Measurements from ENCODE around the gene ADGRF4. TPM values are rescaled to one million over a fixed set of nuclear protein-coding genes. Genes with fewer than 3 reads are reported as not detected.
"Not testable (repeated sequence)": the region's sequence is repeated elsewhere in the genome, so short reads cannot be mapped to it uniquely, and the experiment has no call there.

ADGRF4 gene
- total RNA-seq, 4 donors from 2014 or later: 53.5 to 60.1 (median 58.3) TPM

DNA sequence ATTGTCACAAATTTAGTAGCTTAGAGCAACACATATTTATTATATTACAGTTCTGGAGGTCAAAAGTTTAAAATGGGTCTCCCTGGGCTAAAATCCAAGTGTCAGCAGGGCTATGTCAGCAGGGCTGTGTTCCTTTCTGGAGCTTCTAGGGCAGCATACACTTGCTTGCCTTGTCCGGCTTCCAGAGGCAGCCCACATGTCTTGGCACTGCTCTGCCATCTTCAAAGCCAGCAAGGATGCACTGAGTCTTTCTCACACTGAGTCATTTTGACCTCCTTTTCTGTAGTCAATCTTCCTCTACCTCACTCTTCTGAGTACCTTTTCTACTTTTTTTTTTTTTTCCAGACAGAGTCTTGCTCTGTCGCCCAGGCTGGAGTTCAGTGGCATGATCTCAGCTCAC is 39.0 kb downstream of the ADGRF4 start:
- intact Hi-C loops (cut with DNase I; ENCODE audit: low total_unique reads): no loop called here
- no peak overlapping the region for H3K4me3 ChIP-seq (ENCODE audit: low read depth, poor library complexity, severe bottlenecking)
- 62 to 66% methylated on average over 2 of the region's 2 CpGs for WGBS, 2 donors
- TF ChIP-seq, protein P1, sequence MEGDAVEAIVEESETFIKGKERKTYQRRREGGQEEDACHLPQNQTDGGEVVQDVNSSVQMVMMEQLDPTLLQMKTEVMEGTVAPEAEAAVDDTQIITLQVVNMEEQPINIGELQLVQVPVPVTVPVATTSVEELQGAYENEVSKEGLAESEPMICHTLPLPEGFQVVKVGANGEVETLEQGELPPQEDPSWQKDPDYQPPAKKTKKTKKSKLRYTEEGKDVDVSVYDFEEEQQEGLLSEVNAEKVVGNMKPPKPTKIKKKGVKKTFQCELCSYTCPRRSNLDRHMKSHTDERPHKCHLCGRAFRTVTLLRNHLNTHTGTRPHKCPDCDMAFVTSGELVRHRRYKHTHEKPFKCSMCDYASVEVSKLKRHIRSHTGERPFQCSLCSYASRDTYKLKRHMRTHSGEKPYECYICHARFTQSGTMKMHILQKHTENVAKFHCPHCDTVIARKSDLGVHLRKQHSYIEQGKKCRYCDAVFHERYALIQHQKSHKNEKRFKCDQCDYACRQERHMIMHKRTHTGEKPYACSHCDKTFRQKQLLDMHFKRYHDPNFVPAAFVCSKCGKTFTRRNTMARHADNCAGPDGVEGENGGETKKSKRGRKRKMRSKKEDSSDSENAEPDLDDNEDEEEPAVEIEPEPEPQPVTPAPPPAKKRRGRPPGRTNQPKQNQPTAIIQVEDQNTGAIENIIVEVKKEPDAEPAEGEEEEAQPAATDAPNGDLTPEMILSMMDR (IDR thresholded peaks at IDR 0.05): no peak
- TF ChIP-seq POLR2A (IDR thresholded peaks at IDR 0.05): no peak
- DNase-seq (ENCODE audit: low spot score in 2 of 2): no peak

DNA sequence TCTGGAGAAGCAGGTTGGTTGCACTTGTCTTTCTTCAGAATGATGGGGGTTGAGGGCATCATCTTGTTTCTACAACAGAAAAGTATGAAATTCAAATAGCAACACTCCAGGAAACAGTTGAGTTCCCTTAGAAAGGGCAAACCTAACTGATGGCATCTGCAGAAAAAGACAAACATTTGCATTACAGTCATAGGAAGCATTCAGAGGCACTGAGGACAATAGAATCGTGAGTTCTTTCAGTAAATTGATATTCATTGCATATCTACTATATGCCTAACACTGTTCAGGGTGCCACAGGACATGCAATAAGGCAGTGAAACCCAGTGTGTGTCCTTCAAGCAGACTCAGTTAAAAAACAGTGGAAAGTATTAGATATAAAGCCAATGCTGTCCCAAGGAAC is 42.3 kb downstream of the ADGRF4 start:
- 77 to 88% methylated on average over 1 of the region's 1 CpG for WGBS, 2 donors
- intact Hi-C loops (cut with DNase I; ENCODE audit: low total_unique reads): no loop called here
- DNase-seq (ENCODE audit: low spot score in 2 of 2): no peak
- no peak overlapping the region for H3K4me3 ChIP-seq (ENCODE audit: low read depth, poor library complexity, severe bottlenecking)
- TF ChIP-seq, protein P1 (IDR thresholded peaks at IDR 0.05): no peak
- no peak for TF ChIP-seq POLR2A (IDR thresholded peaks at IDR 0.05)

DNA sequence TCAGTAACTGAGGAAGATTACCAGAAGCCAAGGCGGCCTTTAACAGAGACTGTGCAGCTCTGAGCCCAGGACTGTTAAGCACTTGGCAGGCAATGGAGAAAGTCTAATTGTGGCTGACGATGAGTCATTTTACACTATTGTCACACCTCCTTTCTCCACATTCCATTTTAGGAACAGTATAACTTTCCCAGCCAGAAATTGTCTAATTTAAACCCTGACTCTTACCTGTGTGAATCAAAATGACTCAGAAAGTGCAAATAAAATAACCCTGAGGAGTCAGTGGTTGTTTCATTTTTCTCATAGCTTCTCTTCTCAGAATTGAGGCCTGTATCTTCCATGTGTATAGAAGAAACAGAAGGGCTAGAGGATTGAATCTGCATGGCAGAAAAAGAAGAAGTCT is 43.4 kb downstream of the ADGRF4 start:
- no peak overlapping the region for H3K4me3 ChIP-seq (ENCODE audit: low read depth, poor library complexity, severe bottlenecking)
- 31 to 32% methylated on average over 2 of the region's 2 CpGs for WGBS, 2 donors
- no peak for DNase-seq (ENCODE audit: low spot score in 2 of 2)
- intact Hi-C loops (cut with DNase I; ENCODE audit: low total_unique reads): no loop called here
- TF ChIP-seq, protein P1 (IDR thresholded peaks at IDR 0.05): no peak
- TF ChIP-seq POLR2A (IDR thresholded peaks at IDR 0.05): no peak

DNA sequence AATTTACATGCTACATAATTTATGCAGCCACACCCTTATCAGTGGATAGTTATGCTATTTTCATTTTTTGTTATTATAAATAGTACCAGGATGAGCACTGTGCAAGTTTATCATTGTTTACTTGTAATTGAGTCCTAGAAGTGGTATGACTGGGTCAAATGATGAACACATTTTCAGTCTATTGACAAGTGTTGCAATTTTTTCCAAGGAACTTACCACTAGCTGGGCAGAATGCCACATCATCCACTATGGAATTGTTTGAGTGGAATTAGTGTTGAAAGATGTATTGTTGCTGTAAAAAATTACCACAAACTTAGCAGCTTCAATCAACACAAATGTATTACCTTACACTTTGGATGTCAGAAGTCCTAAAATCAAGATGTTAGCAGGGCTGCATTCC is 45.4 kb downstream of the ADGRF4 start:
- DNase-seq (ENCODE audit: low spot score in 2 of 2): no peak
- intact Hi-C loops (cut with DNase I; ENCODE audit: low total_unique reads): no loop called here
- TF ChIP-seq POLR2A (IDR thresholded peaks at IDR 0.05): no peak
- TF ChIP-seq, protein P1 (IDR thresholded peaks at IDR 0.05): no peak
- no peak overlapping the region for H3K4me3 ChIP-seq (ENCODE audit: low read depth, poor library complexity, severe bottlenecking)

DNA sequence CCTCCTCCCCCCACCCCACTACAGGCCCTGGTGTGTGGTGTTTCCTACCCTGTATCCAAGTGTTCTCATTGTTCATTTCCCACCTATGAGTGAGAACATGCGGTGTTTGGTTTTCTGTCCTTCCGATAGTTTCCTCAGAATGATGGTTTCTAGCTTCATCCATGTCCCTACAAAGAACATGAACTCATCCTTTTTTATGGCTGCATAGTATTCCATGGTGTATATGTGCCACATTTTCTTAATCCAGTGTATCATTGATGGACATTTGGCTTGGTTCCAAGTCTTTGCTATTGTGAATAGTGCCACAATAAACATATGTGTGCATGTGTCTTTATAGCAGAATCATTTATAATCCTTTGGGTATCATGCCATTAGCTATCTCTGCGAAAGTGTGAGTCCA is 46.9 kb downstream of the ADGRF4 start:
- intact Hi-C loops (cut with DNase I; ENCODE audit: low total_unique reads); DNase-seq (ENCODE audit: low spot score in 2 of 2); H3K4me3 ChIP-seq (ENCODE audit: low read depth, poor library complexity, severe bottlenecking): not testable (repeated sequence)
- WGBS, 2 donors: 96 to 97% methylated on average over 3 of the region's 3 CpGs

DNA sequence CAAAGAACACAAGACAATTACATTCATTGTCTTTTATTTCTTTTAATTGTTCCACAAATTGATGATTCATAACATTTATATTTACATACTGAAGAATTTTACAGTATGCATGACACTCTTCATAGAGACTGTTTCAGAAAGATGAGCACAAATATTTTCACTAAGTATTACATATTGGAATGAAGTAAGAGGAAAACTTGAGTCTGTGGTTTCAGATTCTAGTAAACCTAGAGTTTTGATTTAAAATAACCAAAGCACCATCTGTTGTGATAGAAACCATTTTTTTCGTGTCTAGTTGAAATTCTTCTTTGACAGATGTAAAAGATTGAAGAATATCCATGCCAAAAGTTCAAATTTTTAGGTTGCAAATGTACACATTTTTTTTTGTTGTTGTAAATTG is 51.4 kb downstream of the ADGRF4 start:
- no peak overlapping the region for H3K4me3 ChIP-seq (ENCODE audit: low read depth, poor library complexity, severe bottlenecking)
- WGBS, 2 donors: 28 to 39% methylated on average over 1 of the region's 1 CpG
- TF ChIP-seq POLR2A (IDR thresholded peaks at IDR 0.05): no peak
- TF ChIP-seq, protein P1 (IDR thresholded peaks at IDR 0.05): no peak
- intact Hi-C loops (cut with DNase I; ENCODE audit: low total_unique reads): no loop called here
- no peak for DNase-seq (ENCODE audit: low spot score in 2 of 2)
